Bone marrow (tissue), 2 donors: ENCODE data around the gene GAS1.

Experiments used
- DNase-seq, 2 donors: peaks; one replicate each; lab custom pipeline; 2025; lab: John Stamatoyannopoulos, UW

The GAS1 gene

DNA sequence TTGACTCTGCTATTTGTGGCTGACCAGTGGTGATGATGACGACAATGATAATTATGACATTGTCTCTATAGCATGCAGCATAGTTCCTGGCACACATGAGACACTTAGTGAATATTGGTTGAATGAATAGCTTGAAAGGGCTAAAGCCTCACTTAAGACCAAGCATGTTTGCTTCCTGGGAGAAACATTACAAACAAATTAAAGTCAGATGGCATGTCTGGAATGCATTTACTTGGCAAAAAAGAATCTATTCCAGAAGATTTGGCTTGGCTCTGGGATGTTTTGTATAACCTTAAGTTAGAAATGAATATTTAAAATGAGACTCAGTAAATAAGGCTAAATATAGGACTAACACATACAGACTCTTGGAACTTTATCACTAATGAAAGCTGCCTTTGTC is 21.6 kb downstream of the GAS1 start:
- DNase-seq: no peak

DNA sequence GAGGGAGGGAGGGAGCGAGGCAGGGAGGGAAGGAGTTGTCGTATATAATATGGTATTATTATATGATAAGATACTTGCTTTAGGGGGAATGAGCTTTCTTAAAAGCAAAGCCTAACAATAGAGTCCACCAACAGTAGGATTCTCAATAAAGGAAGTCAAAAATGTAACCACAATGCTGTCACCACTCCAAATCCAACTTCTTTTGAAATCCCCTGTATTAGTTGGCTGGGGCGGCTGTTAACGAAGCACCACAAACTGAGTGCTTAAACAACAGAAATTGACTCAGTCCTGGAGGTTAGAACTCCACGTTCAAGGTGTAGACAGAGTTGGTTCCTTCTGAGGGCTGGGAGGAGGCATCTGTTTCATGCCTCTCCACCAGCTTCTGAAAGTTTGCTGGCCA is 23.1 kb downstream of the GAS1 start:
- DNase-seq: no peak

GRCh38 chr9:86921151-86921923 is 26.0 kb downstream of the GAS1 start:
- DNase-seq: no peak

DNA sequence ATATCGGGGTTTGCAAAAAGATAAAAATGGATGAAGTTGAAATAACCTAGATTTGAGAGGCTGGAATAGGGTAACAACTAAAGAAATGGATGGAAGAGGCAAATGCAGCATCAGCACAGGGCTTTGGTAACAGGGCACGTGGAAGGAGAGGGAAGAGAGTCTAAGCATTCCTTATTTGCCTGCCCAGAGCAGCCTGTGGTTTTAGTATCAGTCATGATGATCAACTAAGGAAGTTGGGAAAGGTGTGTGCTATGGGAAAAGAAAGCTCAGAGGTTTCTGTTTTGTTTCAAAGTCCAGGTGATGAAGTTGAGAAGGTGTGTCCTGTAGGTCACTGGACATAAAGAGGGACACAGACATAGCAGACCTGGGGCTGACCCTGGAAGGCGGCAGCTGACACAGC is 28.8 kb downstream of the GAS1 start:
- DNase-seq: no peak

GRCh38 chr9:86912210-86912609 is 35.1 kb downstream of the GAS1 start:
- DNase-seq: no peak

DNA sequence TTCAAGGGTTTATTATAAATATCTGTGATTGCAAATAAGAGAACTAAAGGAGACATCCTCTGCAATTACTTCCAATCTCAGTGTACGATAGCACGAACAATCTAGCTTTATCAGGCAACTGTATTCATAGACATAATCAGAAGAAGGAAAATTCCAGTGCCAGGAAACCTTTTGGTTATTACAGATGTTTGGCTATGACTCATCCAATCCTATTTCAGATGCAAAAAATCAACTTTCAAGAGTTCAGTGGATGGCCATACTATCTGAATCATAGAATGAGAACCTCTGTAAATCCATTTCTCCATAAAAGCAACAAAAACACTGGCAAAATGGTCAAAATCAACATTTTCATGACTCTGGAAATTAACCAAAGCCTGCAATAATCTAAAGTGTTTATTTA is 37.9 kb downstream of the GAS1 start:
- no peak for DNase-seq

- no peak for DNase-seq
Measured at GRCh38 chr9:86908261-86908660, 39.0 kb downstream of the GAS1 start.

GRCh38 chr9:86907346-86907745 is 40.0 kb downstream of the GAS1 start:
- no peak for DNase-seq

DNA sequence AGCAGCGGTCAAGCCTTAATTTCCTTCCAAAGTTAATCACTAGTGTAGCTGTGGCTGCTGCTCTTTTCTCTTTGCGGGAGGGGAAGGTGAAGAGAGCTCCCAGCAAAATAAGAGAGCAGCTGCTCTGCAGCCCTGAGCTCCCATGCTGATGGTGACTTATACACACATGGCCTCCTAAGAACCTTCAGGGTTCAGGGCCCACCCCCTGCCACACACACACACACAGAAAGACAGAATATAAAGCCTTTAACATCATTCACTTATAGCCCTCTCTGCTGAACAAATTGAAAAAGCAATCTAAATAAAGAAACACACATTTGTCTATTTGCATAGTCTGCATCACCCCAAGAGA is 43.6 kb downstream of the GAS1 start:
- DNase-seq: no peak

DNA sequence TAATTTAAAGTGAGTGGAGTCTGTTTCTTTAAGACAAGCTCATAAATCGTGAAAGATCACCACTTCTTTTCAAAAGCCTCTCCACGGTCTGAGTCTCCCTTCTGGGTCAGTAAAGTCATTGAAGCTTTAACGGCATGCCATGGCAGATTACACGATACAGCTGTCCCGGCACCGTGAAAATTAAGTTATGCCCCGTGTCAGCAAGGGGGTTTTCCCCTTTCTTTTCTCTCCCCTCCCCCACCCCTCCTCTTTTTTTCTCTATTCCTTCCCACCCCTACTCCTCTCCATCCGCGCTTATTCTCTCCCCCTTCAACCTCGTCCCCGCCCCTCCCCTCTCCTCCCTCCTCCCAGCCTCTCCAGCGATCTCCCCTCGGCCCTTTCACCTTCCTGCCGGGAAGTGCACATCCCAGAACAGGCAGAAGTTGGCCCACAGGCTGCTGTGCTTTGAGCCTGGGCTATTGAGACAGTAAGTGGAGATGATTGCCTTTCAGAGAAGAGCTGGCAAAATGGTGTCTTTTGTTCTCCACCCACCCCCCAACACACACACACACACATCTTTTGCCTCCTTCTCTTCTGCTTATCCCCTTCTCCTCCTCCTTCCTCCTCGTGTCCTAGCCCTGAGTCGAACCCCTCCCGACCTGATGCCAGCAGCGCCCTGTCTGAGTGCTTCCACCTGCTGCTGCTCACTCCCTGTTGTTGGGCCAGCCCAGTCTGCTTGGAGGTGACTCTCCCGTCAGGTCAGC is 44.1 kb downstream of the GAS1 start:
- DNase-seq: no peak

DNA sequence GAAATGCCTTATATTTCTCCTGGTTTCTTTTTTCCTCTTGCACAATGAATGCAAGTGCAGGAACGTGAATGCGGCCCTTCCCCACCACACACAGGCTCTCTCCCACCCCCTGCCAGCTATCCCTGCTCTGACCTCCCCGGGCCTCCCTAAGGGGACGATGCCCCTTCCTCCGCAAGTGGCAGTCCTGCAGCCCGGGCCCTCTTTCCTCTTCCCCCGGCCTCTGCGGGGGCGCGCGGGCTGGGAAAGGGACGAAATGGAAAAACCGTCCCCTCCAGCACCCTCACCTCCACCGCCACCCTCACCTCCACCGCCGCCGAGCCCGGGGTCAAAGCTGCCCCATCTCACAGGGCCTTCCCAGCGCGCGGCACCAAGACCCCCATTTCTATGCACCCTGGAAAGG is 44.7 kb downstream of the GAS1 start:
- DNase-seq: no peak

GRCh38 chr9:86902176-86902575 is 45.1 kb downstream of the GAS1 start:
- DNase-seq: no peak

- DNase-seq: no peak
Measured at GRCh38 chr9:86901511-86901910, 45.8 kb downstream of the GAS1 start.
